Left cardiac atrium (tissue), 4 donors: ENCODE measurements around the gene RBBP8NL. TPM values are rescaled to one million over a fixed set of nuclear protein-coding genes. Genes with fewer than 3 reads are reported as not detected.
A peak's percentile ranks its signal among the peaks of the same experiment; 100 is the strongest.

Source experiments
- ATAC-seq, 2 donors: fragments of 200-7000 bp; cut with Tn5 transposase; one replicate each; pipeline ENCODE4 v1.9.1; 2020; ENCODE audit warnings: mild to moderate bottlenecking in 2 of 2, moderate library complexity in 2 of 2
- DNase-seq: peaks from one replicate; pipeline ENCODE4 v3.0.0-alpha.2; 2020
- intact Hi-C, 2 donors: fragments of 100-400 bp; cut with DNase I; formaldehyde crosslinking; loops; one replicate each; pipeline versions ENCODE4 v1.14.1 to v1.15.1; 2022 to 2023
- total RNA-seq, 2 donors: library from RNA; stranded (reverse); fragmentation: NEBNext Ultra II Directional; extraction: Animal tissue kit (Norgen Biotek cat#: 25700); gene quantifications; one replicate each; pipeline ENCODE4 v1.2.1, GENCODE V29; 2021
- donor health status: DM: no; HTN: yes; CAD: no.
- donor health status: DM: no; HTN: yes; CAD: no; lungs with severe emphysema.
- donor health status: DM: yes; HTN: yes; CAD: no.
- donor health status: Dilated cardiomyopathy.

Gene RBBP8NL
- total RNA-seq, 2 donors from 2014 or later, result not detected

DNA sequence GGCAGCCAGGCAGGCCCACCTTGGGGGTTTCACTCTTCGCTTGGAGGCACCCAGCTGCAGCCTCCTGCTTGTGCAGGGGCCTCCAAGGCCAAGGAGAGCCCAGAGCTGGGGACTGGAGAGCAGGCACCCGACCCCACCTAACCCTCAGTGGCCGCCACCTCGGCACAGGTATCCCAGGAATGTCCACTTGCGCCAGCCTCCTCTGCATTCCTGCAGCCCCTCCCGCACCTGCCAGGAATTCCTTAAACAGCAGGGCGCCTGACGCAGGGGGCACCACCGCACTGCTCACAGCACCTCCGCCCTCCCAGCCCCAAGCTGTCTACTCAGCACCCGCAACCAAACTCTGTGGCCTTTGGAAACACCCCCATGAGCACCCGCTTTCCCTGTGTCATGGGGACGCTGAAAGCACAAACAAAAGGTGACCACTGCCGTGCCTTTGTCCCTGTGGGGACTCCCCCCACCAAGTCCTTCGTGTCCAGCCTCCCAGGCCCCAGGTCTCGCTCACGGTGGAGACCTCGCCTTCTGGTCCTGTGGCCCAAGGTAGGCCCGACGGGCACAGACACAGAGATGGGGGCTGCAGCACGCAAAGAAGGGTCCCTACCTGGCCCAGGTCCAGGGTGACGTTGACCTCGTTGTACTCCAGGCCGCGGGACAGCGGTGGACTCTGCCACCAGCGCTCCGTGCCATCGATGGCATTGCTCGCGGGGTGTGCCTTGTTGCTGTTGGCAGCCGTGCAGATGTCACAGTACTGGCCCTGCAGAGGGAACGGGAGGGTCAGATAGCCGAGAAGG lies 65.3 kb downstream of the RBBP8NL start:
- DNase-seq (peak; percentile 45), ATAC-seq (no peak)
- intact Hi-C loops, result loop anchor here in 1 of 2 donors (10.0 kb wide), 1 partner anchor 177 kb away; the partner anchor contains the start of gene MTG2

DNA sequence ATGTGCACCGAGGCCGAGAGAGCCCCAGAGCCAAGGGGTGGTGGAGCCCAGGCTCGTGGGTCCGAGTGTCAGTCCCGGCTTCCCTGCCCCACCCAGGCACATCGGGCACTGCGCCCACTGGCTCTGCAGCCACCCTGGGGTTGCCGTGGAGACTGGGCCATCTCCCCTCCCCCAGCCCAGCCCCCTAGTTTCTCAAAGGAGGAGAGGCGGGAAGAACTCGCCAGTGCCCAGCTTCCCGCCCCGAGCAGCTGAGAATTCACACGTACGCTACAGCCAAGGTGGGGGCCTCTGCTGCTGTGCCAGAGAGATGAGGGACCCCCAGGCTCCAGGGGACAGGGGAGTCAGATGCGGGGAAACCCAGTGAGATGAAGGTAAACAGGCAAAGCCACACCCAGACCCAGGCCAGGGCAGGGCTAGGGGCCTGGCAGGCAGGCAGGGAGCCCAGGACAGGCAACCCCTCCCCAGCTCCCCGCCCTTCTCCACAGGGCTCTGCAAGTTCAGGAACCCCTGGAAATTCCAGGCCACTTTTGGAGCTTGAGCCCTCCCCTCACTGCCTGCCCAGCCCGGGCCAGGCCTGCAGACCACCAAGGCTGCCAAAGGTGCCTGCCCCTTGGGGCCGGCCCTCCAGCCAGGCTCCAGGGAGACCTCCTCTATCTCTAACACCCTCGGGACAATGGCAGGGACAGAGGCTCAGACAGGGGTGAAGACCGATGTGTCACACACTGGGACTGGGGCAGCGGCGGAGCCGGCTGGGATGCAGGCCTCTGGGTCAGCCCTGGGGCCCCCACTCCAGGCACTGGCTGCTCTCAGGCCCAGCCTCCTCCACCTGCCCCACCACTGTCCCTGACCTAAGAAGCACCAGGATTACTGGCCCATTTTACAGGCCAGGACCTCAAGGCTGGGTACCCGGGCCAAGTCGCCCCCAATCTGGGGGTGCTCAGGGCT lies 66.2 kb downstream of the RBBP8NL start:
- intact Hi-C loops, result loop anchor here in 1 of 2 donors (10.0 kb wide), 1 partner anchor 176 kb away; the partner anchor contains the start of gene MTG2
- peak; percentile 64 for DNase-seq

More for the DNA sequence above, 66.2 kb downstream of the RBBP8NL start:
- no peak for ATAC-seq

Other genes starting within 250 kb of the RBBP8NL start
- 10 to 100 TPM; 19.1 to 28.9 TPM for gene MTG2, start 244.5 kb downstream of the RBBP8NL start, total RNA-seq
- not detected for gene HRH3, start 207.3 kb downstream of the RBBP8NL start, total RNA-seq
- gene OSBPL2, start 189.0 kb downstream of the RBBP8NL start, total RNA-seq, result 10 to 100 TPM; 40.1 to 41.2 TPM
- 10 to 100 TPM; 57.9 to 76.9 TPM for gene ADRM1, start 124.5 kb downstream of the RBBP8NL start, total RNA-seq
- gene LAMA5, start 60.2 kb downstream of the RBBP8NL start, total RNA-seq, result 100 to 1,000 TPM in 1 of 2 donors, 10 to 100 TPM in 1; 70.4 to 113 TPM
- 100 to 1,000 TPM; 733 to 750 TPM for gene RPS21, start 40.4 kb downstream of the RBBP8NL start, total RNA-seq
- gene CABLES2, start 20.3 kb downstream of the RBBP8NL start, total RNA-seq, result 10 to 100 TPM; 20.6 to 25.3 TPM
- gene GATA5, start 48.5 kb upstream of the RBBP8NL start, total RNA-seq, result 1 to 10 TPM; 4.3 to 9.3 TPM
- gene SLCO4A1, start 215.0 kb upstream of the RBBP8NL start, total RNA-seq, result 10 to 100 TPM; 15.1 to 35.5 TPM